H1 (cell line): ENCODE results near the gene GABRB2. TPM values are rescaled to one million over a fixed set of nuclear protein-coding genes. Genes with fewer than 3 reads are reported as not detected.

ENCODE experiments used
- CTCF ChIA-PET: fragments of 300-600 bp; sonication (Branson Sonifier 250); formaldehyde crosslinking; loops from one replicate; lab custom pipeline; 2021; ENCODE audit not compliant: partially characterized antibody; lab: Charles Lee
- POLR2A ChIA-PET: fragments of 300-600 bp; sonication (Branson Sonifier 250); formaldehyde crosslinking; loops from one replicate; lab custom pipeline; 2021; ENCODE audit warnings: inconsistent platforms; ENCODE audit not compliant: partially characterized antibody; lab: Charles Lee
- DNase-seq, 2 experiments: peaks; one replicate each; pipeline versions ENCODE4 v3.0.0 to v3.0.0-alpha.2; 2010 to 2022; ENCODE audit warnings: low spot score in 2 of 2, low read depth in 1 of 2, mixed read lengths in 1 of 2
- FAIRE-seq: peaks from 2 replicates; lab custom pipeline; 2011; peaks lifted over from hg19 to GRCh38; lab: Jason Lieb, UNC
- H2AFZ ChIP-seq: 2 replicates; pipeline ENCODE4 v1.8.1; 2012; ENCODE audit warnings: low read length, inconsistent platforms
- H2AK5ac ChIP-seq: 2 replicates; pipeline ENCODE4 v1.6.1; 2013; ENCODE audit warnings: low read depth, low read length
- H2BK120ac ChIP-seq: replicated peaks from 2 replicates; pipeline ENCODE3; 2013; ENCODE audit warnings: low read depth, low read length, inconsistent platforms
- H2BK12ac ChIP-seq: 2 replicates; pipeline ENCODE4 v1.6.1; 2013; ENCODE audit warnings: low read depth, low read length
- H2BK15ac ChIP-seq: 2 replicates; pipeline ENCODE4 v1.6.1; 2013; ENCODE audit warnings: low read length
- H2BK20ac ChIP-seq: 2 replicates; pipeline ENCODE4 v1.6.1; 2013; ENCODE audit warnings: low read length
- H2BK5ac ChIP-seq: 2 replicates; pipeline ENCODE4 v1.6.1; 2013; ENCODE audit warnings: low read depth, low read length
- H3K14ac ChIP-seq: 2 replicates; pipeline ENCODE4 v1.6.1; 2013; ENCODE audit warnings: inconsistent platforms; ENCODE audit not compliant: insufficient read length
- H3K18ac ChIP-seq: 2 replicates; pipeline ENCODE4 v1.6.1; 2013; ENCODE audit warnings: low read length; ENCODE audit errors: extremely low read depth
- H3K23ac ChIP-seq: 2 replicates; pipeline ENCODE4 v1.6.1; 2013; ENCODE audit warnings: inconsistent platforms; ENCODE audit not compliant: insufficient read length
- H3K23me2 ChIP-seq: 2 replicates; pipeline ENCODE4 v1.6.1; 2013; ENCODE audit warnings: low read depth, low read length
- H3K27ac ChIP-seq: 2 replicates; pipeline ENCODE4 v1.6.1; 2011; ENCODE audit warnings: low read depth, low read length, inconsistent platforms
- H3K27me3 ChIP-seq, 4 experiments: replicated peaks in 1 of 4; 1 replicate in 1 of 4; 2 replicates in 3 of 4; pipeline versions ENCODE4 v1.6.1 to v1.8.1; 2011 to 2013; ENCODE audit warnings: low read length in 3 of 4, mild to moderate bottlenecking in 3 of 4, inconsistent platforms in 2 of 4, mixed read lengths in 2 of 4, moderate library complexity in 1 of 4; ENCODE audit not compliant: control insufficient read depth in 3 of 4, insufficient read depth in 3 of 4; ENCODE audit errors: extremely low read depth in 1 of 4
- H3K36me3 ChIP-seq, 4 experiments: 2 replicates each; pipeline versions ENCODE4 v1.6.1 to v1.8.1; 2011 to 2013; ENCODE audit warnings: mild to moderate bottlenecking in 4 of 4, low read length in 3 of 4, moderate library complexity in 2 of 4, control low read depth in 1 of 4, inconsistent platforms in 1 of 4; ENCODE audit not compliant: insufficient read depth in 4 of 4, control insufficient read depth in 2 of 4
- H3K4ac ChIP-seq: replicated peaks from 2 replicates; pipeline ENCODE3; 2013; ENCODE audit warnings: low read length, low read depth, mixed read lengths, inconsistent platforms; ENCODE audit not compliant: insufficient read length
- H3K4me1 ChIP-seq, 4 experiments: replicated peaks in 1 of 4; 1 replicate in 1 of 4; 2 replicates in 3 of 4; pipeline versions ENCODE4 v1.6.1 to v1.8.1; 2011 to 2013; ENCODE audit warnings: low read length in 3 of 4, inconsistent platforms in 2 of 4, mixed read lengths in 1 of 4; ENCODE audit not compliant: insufficient read depth in 4 of 4, control insufficient read depth in 3 of 4
- H3K4me2 ChIP-seq, 2 experiments: 2 replicates each; pipeline versions ENCODE4 v1.6.1 to v1.8.1; 2011 to 2013; ENCODE audit warnings: low read depth in 2 of 2, low read length in 2 of 2, control low read depth in 1 of 2, inconsistent platforms in 1 of 2, mild to moderate bottlenecking in 1 of 2; ENCODE audit not compliant: insufficient read depth in 1 of 2
- H3K4me3 ChIP-seq, 4 experiments: fragments of 200-600, 300-600 bp in 1 of 4; sonication (generic), shearing (Covaris generic), sonication (Bioruptor Twin) in 1 of 4; 2 replicates each; pipeline versions ENCODE4 v1.5.1 to v1.8.1; 2011 to 2016; ENCODE audit warnings: low read length in 4 of 4, low read depth in 3 of 4, control low read depth in 2 of 4, inconsistent platforms in 2 of 4, mild to moderate bottlenecking in 2 of 4, mixed read lengths in 1 of 4, moderate library complexity in 1 of 4; ENCODE audit not compliant: insufficient read depth in 2 of 4; ENCODE audit errors: extremely low read depth in 1 of 4
- H3K56ac ChIP-seq: replicated peaks from 2 replicates; pipeline ENCODE3; 2013; ENCODE audit warnings: low read depth, mild to moderate bottlenecking, mixed read lengths, low read length, inconsistent platforms; ENCODE audit not compliant: insufficient read length
- H3K79me1 ChIP-seq: 2 replicates; pipeline ENCODE4 v1.6.1; 2013; ENCODE audit warnings: low read depth, low read length, control low read depth
- H3K79me2 ChIP-seq, 2 experiments: 2 replicates each; pipeline versions ENCODE4 v1.6.1 to v1.8.1; 2012 to 2013; ENCODE audit warnings: low read length in 2 of 2, mild to moderate bottlenecking in 2 of 2, inconsistent platforms in 1 of 2; ENCODE audit not compliant: insufficient read depth in 2 of 2, control insufficient read depth in 1 of 2
- H3K9ac ChIP-seq, 4 experiments: replicated peaks in 1 of 4; 1 replicate in 1 of 4; 2 replicates in 3 of 4; pipeline versions ENCODE4 v1.6.1 to v1.8.1; 2011 to 2013; ENCODE audit warnings: low read depth in 3 of 4, low read length in 3 of 4, control low read depth in 2 of 4, mild to moderate bottlenecking in 2 of 4, moderate library complexity in 2 of 4, inconsistent platforms in 1 of 4; ENCODE audit errors: extremely low read depth in 1 of 4
- H3K9me3 ChIP-seq, 2 experiments: 2 replicates each; pipeline versions ENCODE4 v1.6.1 to v1.8.1; 2012 to 2013; ENCODE audit warnings: mild to moderate bottlenecking in 2 of 2, moderate library complexity in 2 of 2, control low read depth in 1 of 2, inconsistent platforms in 1 of 2, low read depth in 1 of 2, low read length in 1 of 2, mixed read lengths in 1 of 2; ENCODE audit not compliant: insufficient read depth in 2 of 2
- H4K20me1 ChIP-seq, 2 experiments: replicated peaks in 1 of 2; 2 replicates each; pipeline versions ENCODE3 to v1.8.1; 2011 to 2013; ENCODE audit warnings: inconsistent platforms in 2 of 2, low read length in 2 of 2, mild to moderate bottlenecking in 1 of 2; ENCODE audit not compliant: insufficient read depth in 2 of 2, control insufficient read depth in 1 of 2
- H4K5ac ChIP-seq: 2 replicates; pipeline ENCODE4 v1.6.1; 2013; ENCODE audit warnings: low read length, low read depth, mixed read lengths, inconsistent platforms; ENCODE audit not compliant: insufficient read length
- H4K8ac ChIP-seq: 2 replicates; pipeline ENCODE4 v1.8.0; 2013; ENCODE audit warnings: mild to moderate bottlenecking, moderate library complexity, low read length, inconsistent platforms; ENCODE audit not compliant: insufficient read depth; ENCODE audit errors: extremely low read depth
- H4K91ac ChIP-seq: replicated peaks from 2 replicates; pipeline ENCODE3; 2013; ENCODE audit warnings: low read length, mixed read lengths, inconsistent platforms; ENCODE audit not compliant: insufficient read length
- ASH2L ChIP-seq: fragments of 200-600, 300-600 bp; sonication (generic); IDR thresholded peaks from one replicate; pipeline ENCODE4 v1.7.1; 2017; ENCODE audit warnings: low read length
- E2F6 ChIP-seq: IDR thresholded peaks from 2 replicates; pipeline ENCODE4 v1.6.1; 2012; ENCODE audit warnings: inconsistent platforms
- EP300 ChIP-seq, 2 experiments: IDR thresholded peaks; 1 replicate in 1 of 2; 2 replicates in 1 of 2; pipeline ENCODE4 v1.6.1; 2011 to 2012; ENCODE audit warnings: low read depth in 2 of 2, low read length in 2 of 2, mild to moderate bottlenecking in 2 of 2, borderline replicate concordance in 1 of 2, inconsistent platforms in 1 of 2, moderate library complexity in 1 of 2
- FOSL1 ChIP-seq: IDR thresholded peaks from 2 replicates; pipeline ENCODE4 v1.6.1; 2011; ENCODE audit warnings: mild to moderate bottlenecking, low read depth, low read length, moderate library complexity; ENCODE audit not compliant: insufficient read depth
- HDAC2 ChIP-seq, 2 experiments: fragments of 300-600 bp in 1 of 2; sonication (generic) in 1 of 2; IDR thresholded peaks; 2 replicates each; pipeline ENCODE4 v1.6.1; 2011 to 2012; ENCODE audit warnings: low read depth in 2 of 2, low read length in 2 of 2, mild to moderate bottlenecking in 2 of 2, moderate library complexity in 2 of 2, borderline replicate concordance in 1 of 2, inconsistent platforms in 1 of 2
- MAFK ChIP-seq: IDR thresholded peaks from 2 replicates; pipeline ENCODE4 v1.6.1; 2012; ENCODE audit warnings: low read depth, mild to moderate bottlenecking, improper control_type of control experiment, low read length
- NRF1 ChIP-seq: IDR thresholded peaks from 2 replicates; pipeline ENCODE4 v1.6.1; 2011; ENCODE audit warnings: mild to moderate bottlenecking, low read depth, low read length, improper control_type of control experiment
- RXRA ChIP-seq: IDR thresholded peaks from 2 replicates; pipeline ENCODE4 v1.6.1; 2011; ENCODE audit warnings: low read depth, mild to moderate bottlenecking, low read length, moderate library complexity; ENCODE audit not compliant: insufficient read depth
- SP4 ChIP-seq: IDR thresholded peaks from 2 replicates; pipeline ENCODE4 v1.6.1; 2012; ENCODE audit warnings: low read length, inconsistent platforms
- TAF1 ChIP-seq: IDR thresholded peaks from 2 replicates; pipeline ENCODE4 v1.6.1; 2011; ENCODE audit warnings: mild to moderate bottlenecking, low read depth, low read length
- TEAD4 ChIP-seq: IDR thresholded peaks from 2 replicates; pipeline ENCODE4 v1.6.1; 2012; ENCODE audit warnings: low read depth, low read length, inconsistent platforms, mixed read lengths
- USF2 ChIP-seq: IDR thresholded peaks from 2 replicates; pipeline ENCODE4 v1.6.1; 2011; ENCODE audit warnings: low read length, improper control_type of control experiment
- YY1 ChIP-seq: IDR thresholded peaks from 2 replicates; pipeline ENCODE4 v1.6.1; 2011; ENCODE audit warnings: low read depth, mild to moderate bottlenecking, low read length
- WGBS, 2 experiments: shearing (Covaris generic) in 1 of 2; methylation state at CpG; one replicate each; pipeline versions ENCODE4 v1.1.6 to v1.1.7; 2013 to 2015; ENCODE audit warnings: low lambda C conversion rate in 2 of 2, mixed read lengths in 2 of 2, inconsistent platforms in 1 of 2, low coverage in 1 of 2, missing lambda C conversion rate in 1 of 2; ENCODE audit not compliant: insufficient replicate concordance in 2 of 2, insufficient coverage in 1 of 2, insufficient read length in 1 of 2; ENCODE audit errors: extremely low coverage in 1 of 2, missing lambda C conversion rate in 1 of 2; 5-methylcytosine and 5-hydroxymethylcytosine counted together
- polyA plus RNA-seq, 7 experiments: library from polyadenylated mRNA; depleted of rRNA in 3 of 7; stranded (reverse) in 5 of 7; unstranded in 2 of 7; fragments of >200 nt in 5 of 7; fragments of 200-250 nt in 2 of 7; gene quantifications; 1 replicate in 5 of 7; 2 replicates in 1 of 7; 4 replicates in 1 of 7; pipeline versions ENCODE4 v1.2.1 to v1.2.3, GENCODE V29; 2011 to 2013; ENCODE audit warnings: missing spikeins in 2 of 7, mixed read lengths in 2 of 7
- total RNA-seq: library from RNA; stranded (reverse); fragmentation: NEBNext Ultra II Directional; extraction: Animal tissue kit (Norgen Biotek cat#: 25700); gene quantifications from 2 replicates; pipeline ENCODE4 v1.2.1, GENCODE V29; 2021

GABRB2 gene
- total and polyA plus RNA-seq, 2 of the 8 experiments (the other 6 are each of a cell fraction or from before 2014, with no cell fraction given): 0.54 to 1.9 TPM

GRCh38 chr5:161403121-161403520 is 143.4 kb downstream of the GABRB2 start:
- no peaks in the 10 kb centered on the region for H3K79me1 ChIP-seq
- TF ChIP-seq SP4 (no peak), TAF1 (no peak), HDAC2 (IDR thresholded peaks at IDR 0.05; ENCODE audit: borderline replicate concordance in 1 of 2, low read depth in 2 of 2, low read length in 2 of 2) (no peak), RXRA (no peak), E2F6 (no peak), NRF1 (no peak), TEAD4 (no peak), MAFK (no peak), FOSL1 (no peak), EP300 (IDR thresholded peaks at IDR 0.05; ENCODE audit: borderline replicate concordance in 1 of 2, low read depth in 2 of 2, low read length in 2 of 2) (no peak), USF2 (no peak), YY1 (no peak), ASH2L (no peak)

More at GRCh38 chr5:161403121-161403520, 143.4 kb downstream of the GABRB2 start:
- Histone ChIP-seq H4K5ac (no peak overlapping the region), H3K9ac (no peak overlapping the region), H2BK120ac (no peak overlapping the region), H3K56ac (no peak overlapping the region), H2BK5ac (no peak overlapping the region), H3K14ac (no peak overlapping the region), H2BK15ac (no peak overlapping the region), H3K4me1 (no peaks in the 10 kb centered on the region), H4K20me1 (no peaks in the 10 kb centered on the region), H4K91ac (no peak overlapping the region), H3K4me3 (no peak overlapping the region), H2AK5ac (no peak overlapping the region), H3K9me3 (no peaks in the 10 kb centered on the region), H3K27me3 (no peaks in the 10 kb centered on the region), H2BK20ac (no peak overlapping the region), H2BK12ac (no peak overlapping the region), H3K36me3 (no peaks in the 10 kb centered on the region), H3K4me2 (no peak overlapping the region), H3K4ac (no peak overlapping the region), H3K18ac (no peak overlapping the region), H4K8ac (no peak overlapping the region), H3K27ac (no peak overlapping the region), H3K23ac (no peak overlapping the region), H3K79me2 (no peaks in the 10 kb centered on the region), H2AFZ (no peak overlapping the region), H3K23me2 (no peaks in the 10 kb centered on the region)
- WGBS, 2 experiments: 97% methylated on average over 2 of the region's 2 CpGs; no CpG with 5 or more reads in 1 of the 2 experiments
- FAIRE-seq (no peak), DNase-seq (no peak)
- ChIA-PET CTCF (no interaction called here), POLR2A (no interaction called here)
